Endodermal cell (in vitro differentiated cells): ENCODE results near the gene GRM7. TPM values are rescaled to one million over a fixed set of nuclear protein-coding genes. Genes with fewer than 3 reads are reported as not detected.

ENCODE experiments used
- DNase-seq: peaks from one replicate; pipeline ENCODE4 v3.0.0-alpha.2; 2017
- H3K27ac ChIP-seq: 2 replicates; pipeline ENCODE4 v1.5.1; 2013; ENCODE audit warnings: mild to moderate bottlenecking, low read depth, low read length, moderate library complexity
- H3K27me3 ChIP-seq: 2 replicates; pipeline ENCODE4 v1.6.1; 2013; ENCODE audit warnings: mild to moderate bottlenecking, low read length, moderate library complexity; ENCODE audit not compliant: insufficient read depth, control insufficient read depth, poor library complexity, severe bottlenecking
- H3K36me3 ChIP-seq: 2 replicates; pipeline ENCODE4 v1.7.0; 2013; ENCODE audit warnings: mild to moderate bottlenecking, low read length, moderate library complexity; ENCODE audit not compliant: control insufficient read depth, insufficient read depth
- H3K4me1 ChIP-seq: one replicate; pipeline ENCODE4 v1.7.0; 2013; ENCODE audit warnings: low read length; ENCODE audit not compliant: control insufficient read depth, insufficient read depth
- H3K4me3 ChIP-seq: 2 replicates; pipeline ENCODE4 v1.5.1; 2013; ENCODE audit warnings: mild to moderate bottlenecking, low read length, moderate library complexity
- H3K9ac ChIP-seq: 2 replicates; pipeline ENCODE4 v1.6.1; 2013; ENCODE audit warnings: mild to moderate bottlenecking, low read length, moderate library complexity; ENCODE audit not compliant: poor library complexity, severe bottlenecking; ENCODE audit errors: extremely low read depth
- H3K9me3 ChIP-seq: 2 replicates; pipeline ENCODE4 v1.6.1; 2013; ENCODE audit warnings: mild to moderate bottlenecking, low read length, moderate library complexity; ENCODE audit not compliant: control insufficient read depth
- H3K27ac Mint-ChIP-seq: 2 replicates; pipeline ENCODE4 v1.8.0; 2020; ENCODE audit warnings: mixed read lengths
- H3K27me3 Mint-ChIP-seq: 2 replicates; pipeline ENCODE4 v1.8.0; 2021; ENCODE audit warnings: mild to moderate bottlenecking, mixed read lengths; ENCODE audit not compliant: insufficient read depth
- H3K36me3 Mint-ChIP-seq: 2 replicates; pipeline ENCODE4 v1.8.0; 2020; ENCODE audit warnings: low read depth, mixed read lengths
- H3K4me1 Mint-ChIP-seq: 2 replicates; pipeline ENCODE4 v1.8.0; 2020; ENCODE audit warnings: mixed read lengths
- H3K4me3 Mint-ChIP-seq: 2 replicates; pipeline ENCODE4 v1.8.0; 2020; ENCODE audit warnings: mild to moderate bottlenecking, moderate library complexity, mixed read lengths
- H3K9me3 Mint-ChIP-seq: 2 replicates; pipeline ENCODE4 v1.8.0; 2020; ENCODE audit warnings: mild to moderate bottlenecking, mixed read lengths
- CTCF ChIP-seq: fragments of 200-600 bp; sonication (generic); conservative IDR thresholded peaks from 2 replicates; pipeline ENCODE4 v1.5.0; 2021; ENCODE audit warnings: antibody characterized with exemption, mild to moderate bottlenecking
- WGBS, 2 experiments: methylation state at CpG; one replicate each; pipeline versions ENCODE4 v1.1.5 to v1.1.7; 2013; ENCODE audit warnings: missing lambda C conversion rate in 2 of 2, mixed read lengths in 1 of 2; ENCODE audit not compliant: insufficient coverage in 1 of 2, insufficient read length in 1 of 2; 5-methylcytosine and 5-hydroxymethylcytosine counted together
- total RNA-seq, 2 donors: library from RNA; stranded (reverse); fragmentation: NEBNext Ultra II Directional in 1 of 2; extraction: Animal tissue kit (Norgen Biotek cat#: 25700) in 1 of 2; gene quantifications; 2 replicates in 1 of 2; 3 replicates in 1 of 2; pipeline ENCODE4 v1.2.1, GENCODE V29; 2021

The GRM7 gene
- total RNA-seq, 2 donors from 2014 or later: 0.11 to 0.73 TPM

- Mint-ChIP-seq H3K4me3 (no peak overlapping the region), H3K27me3 (peaks cover 2% of the 10 kb centered on the region), H3K36me3 (peaks cover 8% of the 10 kb centered on the region), H3K27ac (no peak overlapping the region), H3K4me1 (peaks cover 19% of the 10 kb centered on the region), H3K9me3 (peaks cover 38% of the 10 kb centered on the region)
- Histone ChIP-seq H3K36me3 (no peaks in the 10 kb centered on the region), H3K9me3 (peaks cover 25% of the 10 kb centered on the region), H3K4me3 (no peak overlapping the region), H3K27ac (no peak overlapping the region), H3K4me1 (no peaks in the 10 kb centered on the region), H3K27me3 (peaks cover 1% of the 10 kb centered on the region), H3K9ac (no peak overlapping the region)
- DNase-seq: no peak
- TF ChIP-seq CTCF: no peak
Measured at GRCh38 chr3:7760718-7761117, 899.8 kb downstream of the GRM7 start.

GRCh38 chr3:7764115-7764514, 903.2 kb downstream of the GRM7 start:
- Histone ChIP-seq H3K27me3 (no peaks in the 10 kb centered on the region), H3K36me3 (no peaks in the 10 kb centered on the region), H3K27ac (no peak overlapping the region), H3K4me1 (no peaks in the 10 kb centered on the region), H3K9ac (no peak overlapping the region), H3K4me3 (no peak overlapping the region), H3K9me3 (peaks cover 26% of the 10 kb centered on the region)
- Mint-ChIP-seq H3K4me3 (no peak overlapping the region), H3K4me1 (no peaks in the 10 kb centered on the region), H3K27me3 (peaks cover 2% of the 10 kb centered on the region), H3K9me3 (peaks cover 41% of the 10 kb centered on the region), H3K36me3 (peaks cover 8% of the 10 kb centered on the region), H3K27ac (no peak overlapping the region)
- WGBS, 2 experiments: 91% methylated on average over 2 of the region's 2 CpGs; no CpG with 5 or more reads in 1 of the 2 experiments
- no peak for TF ChIP-seq CTCF
- no peak for DNase-seq

GRCh38 chr3:7766530-7766929, 905.6 kb downstream of the GRM7 start:
- peaks cover 15% of the 10 kb centered on the region for H3K9me3 ChIP-seq
- H3K36me3 Mint-ChIP-seq: peaks cover 6% of the 10 kb centered on the region
- H3K27me3 ChIP-seq: no peaks in the 10 kb centered on the region
- no peak overlapping the region for H3K9ac ChIP-seq
- no peaks in the 10 kb centered on the region for H3K36me3 ChIP-seq
- no peak overlapping the region for H3K27ac ChIP-seq
- DNase-seq: no peak
- H3K4me1 ChIP-seq: no peaks in the 10 kb centered on the region
- no peak overlapping the region for H3K27ac Mint-ChIP-seq
- no peak overlapping the region for H3K4me3 ChIP-seq
- 98% methylated on average over 3 of the region's 4 CpGs; no CpG with 5 or more reads in 1 of the 2 experiments for WGBS, 2 experiments
- no peaks in the 10 kb centered on the region for H3K27me3 Mint-ChIP-seq
- peaks cover 24% of the 10 kb centered on the region for H3K9me3 Mint-ChIP-seq
- H3K4me1 Mint-ChIP-seq: no peaks in the 10 kb centered on the region
- TF ChIP-seq CTCF: no peak
- H3K4me3 Mint-ChIP-seq: no peak overlapping the region
